Fibroblast of skin of scalp (primary cell): ENCODE data around the gene PI3. TPM values are rescaled to one million over a fixed set of nuclear protein-coding genes. Genes with fewer than 3 reads are reported as not detected.
"Not testable (repeated sequence)": the region's sequence is repeated elsewhere in the genome, so short reads cannot be mapped to it uniquely, and the experiment has no call there.

Experiments
- DNase-seq: peaks from one replicate; pipeline ENCODE4 v3.0.0-alpha.2; 2013
- polyA plus RNA-seq, 2 experiments: library from polyadenylated mRNA; unstranded; fragments of 120-200 nt; gene quantifications; one replicate each; pipeline ENCODE4 v1.2.1, GENCODE V29; 2013; ENCODE audit not compliant: insufficient read length in 2 of 2

Gene PI3
- not detected for polyA plus RNA-seq (2013, experiment 1 of 2; ENCODE audit: insufficient read length)
- polyA plus RNA-seq (2013, experiment 2 of 2; ENCODE audit: insufficient read length): not detected

- peak; percentile 6 for DNase-seq
Measured at GRCh38 chr20:45174434-45175364, at the start of gene PI3. Gene PI3, plus strand, starts transcription at chr20:45174902. Its CDS starts 21 bp downstream, at chr20:45174923.

- DNase-seq: no peak
Measured at GRCh38 chr20:45128099-45128498, 46.6 kb upstream of the PI3 start.

GRCh38 chr20:45136911-45137310 is 37.8 kb upstream of the PI3 start:
- DNase-seq: no peak

- peak; percentile 5 for DNase-seq
Measured at GRCh38 chr20:45138561-45139300, 36.0 kb upstream of the PI3 start.

- not testable (repeated sequence) for DNase-seq
Measured at GRCh38 chr20:45139733-45140375, 34.8 kb upstream of the PI3 start.

- DNase-seq: no peak
Measured at GRCh38 chr20:45140836-45141235, 33.9 kb upstream of the PI3 start.

GRCh38 chr20:45149062-45149461 is 25.6 kb upstream of the PI3 start:
- DNase-seq: no peak

GRCh38 chr20:45152405-45152804 is 22.3 kb upstream of the PI3 start:
- DNase-seq: no peak

GRCh38 chr20:45153147-45153546 is 21.6 kb upstream of the PI3 start:
- no peak for DNase-seq

- no peak for DNase-seq
Measured at GRCh38 chr20:45153752-45154151, 20.9 kb upstream of the PI3 start.

- DNase-seq: no peak
Measured at GRCh38 chr20:45154183-45154582, 20.5 kb upstream of the PI3 start.

GRCh38 chr20:45154794-45155193 is 19.9 kb upstream of the PI3 start:
- not testable (repeated sequence) for DNase-seq

GRCh38 chr20:45156713-45157112 is 18.0 kb upstream of the PI3 start:
- DNase-seq: no peak

GRCh38 chr20:45157962-45158361 is 16.7 kb upstream of the PI3 start:
- DNase-seq: peak; percentile 48

- DNase-seq: no peak
Measured at GRCh38 chr20:45163083-45163803, 11.5 kb upstream of the PI3 start.

GRCh38 chr20:45164906-45165305 is 9.8 kb upstream of the PI3 start:
- DNase-seq: no peak

GRCh38 chr20:45173522-45173921 is 1.2 kb upstream of the PI3 start:
- no peak for DNase-seq

- no peak for DNase-seq
Measured at GRCh38 chr20:45176526-45177267, 2.0 kb downstream of the PI3 start.

- no peak for DNase-seq
Measured at GRCh38 chr20:45179166-45179565, 4.5 kb downstream of the PI3 start.

GRCh38 chr20:45181639-45182038 is 6.9 kb downstream of the PI3 start:
- peak; percentile 77 for DNase-seq

- no peak for DNase-seq
Measured at GRCh38 chr20:45183084-45183483, 8.4 kb downstream of the PI3 start.

- no peak for DNase-seq
Measured at GRCh38 chr20:45187693-45188092, 13.0 kb downstream of the PI3 start.
